Transverse colon (tissue), 3 donors: ENCODE measurements around the gene VPS51.

Source experiments
- POLR2A ChIP-seq: fragments of 450-650 bp; IDR thresholded peaks from one replicate; pipeline ENCODE4 v1.6.1; 2016; ENCODE audit warnings: antibody characterized with exemption, mild to moderate bottlenecking, moderate library complexity
- TF ChIP-seq, protein P1 (sequence below), 5 experiments: fragments of 200-600 bp in 3 of 5; fragments of 450-650 bp in 2 of 5; sonication (generic) in 3 of 5; IDR thresholded peaks; 1 replicate in 2 of 5; 2 replicates in 3 of 5; pipeline ENCODE4 v1.5.1; 2016 to 2017; ENCODE audit warnings: antibody characterized with exemption in 5 of 5, inconsistent platforms in 3 of 5, mild to moderate bottlenecking in 2 of 5, moderate library complexity in 1 of 5

GRCh38 chr11:65065851-65066250, 30.2 kb upstream of the VPS51 start:
- TF ChIP-seq POLR2A, result no peak
- TF ChIP-seq, protein P1, sequence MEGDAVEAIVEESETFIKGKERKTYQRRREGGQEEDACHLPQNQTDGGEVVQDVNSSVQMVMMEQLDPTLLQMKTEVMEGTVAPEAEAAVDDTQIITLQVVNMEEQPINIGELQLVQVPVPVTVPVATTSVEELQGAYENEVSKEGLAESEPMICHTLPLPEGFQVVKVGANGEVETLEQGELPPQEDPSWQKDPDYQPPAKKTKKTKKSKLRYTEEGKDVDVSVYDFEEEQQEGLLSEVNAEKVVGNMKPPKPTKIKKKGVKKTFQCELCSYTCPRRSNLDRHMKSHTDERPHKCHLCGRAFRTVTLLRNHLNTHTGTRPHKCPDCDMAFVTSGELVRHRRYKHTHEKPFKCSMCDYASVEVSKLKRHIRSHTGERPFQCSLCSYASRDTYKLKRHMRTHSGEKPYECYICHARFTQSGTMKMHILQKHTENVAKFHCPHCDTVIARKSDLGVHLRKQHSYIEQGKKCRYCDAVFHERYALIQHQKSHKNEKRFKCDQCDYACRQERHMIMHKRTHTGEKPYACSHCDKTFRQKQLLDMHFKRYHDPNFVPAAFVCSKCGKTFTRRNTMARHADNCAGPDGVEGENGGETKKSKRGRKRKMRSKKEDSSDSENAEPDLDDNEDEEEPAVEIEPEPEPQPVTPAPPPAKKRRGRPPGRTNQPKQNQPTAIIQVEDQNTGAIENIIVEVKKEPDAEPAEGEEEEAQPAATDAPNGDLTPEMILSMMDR (IDR thresholded peaks at IDR 0.05), result no peak
